ENCODE results near the gene NHLH2. TPM values are rescaled to one million over a fixed set of nuclear protein-coding genes. Genes with fewer than 3 reads are reported as not detected.

The NHLH2 gene
- total RNA-seq, 2 donors from 2014 or later: 1.4 to 2.1 TPM

GRCh38 chr1:115832651-115833050 is 8.3 kb downstream of the NHLH2 start:
- TF ChIP-seq CTCF (conservative IDR thresholded peaks at IDR 0.05): no peak
- peaks cover 45% of the 10 kb centered on the region for H3K4me1 Mint-ChIP-seq
- Histone ChIP-seq H3K9me3 (ENCODE audit: control insufficient read depth, low read length) (no peaks in the 10 kb centered on the region), H3K36me3 (ENCODE audit: control insufficient read depth, insufficient read depth, low read length) (no peaks in the 10 kb centered on the region), H3K27ac (ENCODE audit: low read depth, low read length) (no peak overlapping the region), H3K4me1 (ENCODE audit: control insufficient read depth, insufficient read depth, low read length) (peaks cover 6% of the 10 kb centered on the region), H3K27me3 (ENCODE audit: control insufficient read depth, insufficient read depth, low read length, poor library complexity, severe bottlenecking) (peaks cover 12% of the 10 kb centered on the region), H3K9ac (ENCODE audit: extremely low read depth, low read length, poor library complexity, severe bottlenecking) (no peak overlapping the region), H3K4me3 (ENCODE audit: low read length) (no peak overlapping the region)
- no peak for DNase-seq
- 90 to 93% methylated on average over 6 to 8 of the region's 8 CpGs for WGBS, 2 experiments (ENCODE audit: insufficient coverage in 1 of 2, insufficient read length in 1 of 2)
- H3K27ac Mint-ChIP-seq: no peak overlapping the region
- peaks cover 12% of the 10 kb centered on the region for H3K36me3 Mint-ChIP-seq (ENCODE audit: low read depth)
- H3K27me3 Mint-ChIP-seq (ENCODE audit: insufficient read depth): no peaks in the 10 kb centered on the region
- no peak overlapping the region for H3K4me3 Mint-ChIP-seq
- no peaks in the 10 kb centered on the region for H3K9me3 Mint-ChIP-seq

- H3K4me1 Mint-ChIP-seq: peaks cover 47% of the 10 kb centered on the region
Measured at GRCh38 chr1:115830963-115831362, 10.0 kb downstream of the NHLH2 start.

DNA sequence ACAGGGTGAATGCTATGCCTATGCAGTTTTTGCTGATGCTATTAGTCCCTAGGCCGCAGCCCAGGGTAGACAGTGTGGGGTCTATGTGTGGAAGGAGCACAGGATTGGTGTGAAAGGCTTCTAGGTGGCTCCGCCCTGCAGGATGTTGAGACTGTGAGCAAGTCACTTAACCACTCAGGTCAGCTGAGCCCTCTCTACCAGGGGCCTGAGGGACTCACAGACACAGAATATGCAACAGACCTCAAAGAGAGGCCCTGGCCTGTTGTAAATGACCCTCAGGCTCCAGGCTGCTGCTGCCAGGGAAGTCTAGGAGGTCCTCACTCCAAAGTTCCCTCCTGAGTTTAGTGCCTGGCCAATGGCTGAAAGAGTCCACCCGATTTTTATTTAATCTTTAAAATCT is 11.0 kb downstream of the NHLH2 start:
- H3K4me3 ChIP-seq (ENCODE audit: low read length): no peak overlapping the region
- H3K27me3 ChIP-seq (ENCODE audit: control insufficient read depth, insufficient read depth, low read length, poor library complexity, severe bottlenecking): no peaks in the 10 kb centered on the region
- Mint-ChIP-seq H3K27me3 (ENCODE audit: insufficient read depth) (no peaks in the 10 kb centered on the region), H3K4me1 (peaks cover 49% of the 10 kb centered on the region), H3K9me3 (no peaks in the 10 kb centered on the region), H3K4me3 (no peak overlapping the region), H3K36me3 (ENCODE audit: low read depth) (peaks cover 12% of the 10 kb centered on the region), H3K27ac (no peak overlapping the region)
- H3K36me3 ChIP-seq (ENCODE audit: control insufficient read depth, insufficient read depth, low read length): no peaks in the 10 kb centered on the region
- no peaks in the 10 kb centered on the region for H3K9me3 ChIP-seq (ENCODE audit: control insufficient read depth, low read length)
- H3K9ac ChIP-seq (ENCODE audit: extremely low read depth, low read length, poor library complexity, severe bottlenecking): no peak overlapping the region
- WGBS, 2 experiments (ENCODE audit: insufficient coverage in 1 of 2, insufficient read length in 1 of 2): 80 to 91% methylated on average over 2 to 3 of the region's 3 CpGs
- peaks cover 17% of the 10 kb centered on the region for H3K4me1 ChIP-seq (ENCODE audit: control insufficient read depth, insufficient read depth, low read length)
- H3K27ac ChIP-seq (ENCODE audit: low read depth, low read length): no peak overlapping the region
- no peak for TF ChIP-seq CTCF (conservative IDR thresholded peaks at IDR 0.05)
- DNase-seq: peak; percentile 77

More at GRCh38 chr1:115830963-115831362, 10.0 kb downstream of the NHLH2 start:
- peaks cover 12% of the 10 kb centered on the region for H3K36me3 Mint-ChIP-seq (ENCODE audit: low read depth)
- no peaks in the 10 kb centered on the region for H3K36me3 ChIP-seq (ENCODE audit: control insufficient read depth, insufficient read depth, low read length)
- no peaks in the 10 kb centered on the region for H3K9me3 ChIP-seq (ENCODE audit: control insufficient read depth, low read length)
- peak; percentile 46 for DNase-seq
- H3K4me1 ChIP-seq (ENCODE audit: control insufficient read depth, insufficient read depth, low read length): peaks cover 14% of the 10 kb centered on the region
- WGBS, 2 experiments (ENCODE audit: insufficient coverage in 1 of 2, insufficient read length in 1 of 2): 86 to 96% methylated on average over 3 of the region's 3 CpGs
- H3K27me3 Mint-ChIP-seq (ENCODE audit: insufficient read depth): no peaks in the 10 kb centered on the region
- H3K27me3 ChIP-seq (ENCODE audit: control insufficient read depth, insufficient read depth, low read length, poor library complexity, severe bottlenecking): no peaks in the 10 kb centered on the region
- TF ChIP-seq CTCF (conservative IDR thresholded peaks at IDR 0.05): no peak
- H3K9me3 Mint-ChIP-seq: no peaks in the 10 kb centered on the region
- no peak overlapping the region for H3K27ac ChIP-seq (ENCODE audit: low read depth, low read length)
- H3K4me3 ChIP-seq (ENCODE audit: low read length): no peak overlapping the region
- no peak overlapping the region for H3K27ac Mint-ChIP-seq
- no peak overlapping the region for H3K4me3 Mint-ChIP-seq
- no peak overlapping the region for H3K9ac ChIP-seq (ENCODE audit: extremely low read depth, low read length, poor library complexity, severe bottlenecking)
